Cerebellar cortex (tissue), 1 donor: ENCODE data around the gene MARCHF2.

Experiments
- DNase-seq: peaks from one replicate; pipeline ENCODE4 v3.0.0-alpha.2; 2015; ENCODE audit warnings: low spot score

MARCHF2 gene

GRCh38 chr19:8387688-8388611, 25.2 kb upstream of the MARCHF2 start:
- DNase-seq: no peak

GRCh38 chr19:8388612-8388958, 24.5 kb upstream of the MARCHF2 start:
- no peak for DNase-seq

GRCh38 chr19:8389891-8390616, 23.1 kb upstream of the MARCHF2 start, which contains the start of gene RAB11B:
Gene RAB11B (plus strand): TSS chr19:8390360. CDS start chr19:8390417, 57 bp downstream.
- peak; percentile 100 for DNase-seq

GRCh38 chr19:8390617-8390981, 22.5 kb upstream of the MARCHF2 start:
- peak; percentile 88 for DNase-seq

GRCh38 chr19:8391198-8392016, 21.7 kb upstream of the MARCHF2 start:
- no peak for DNase-seq

- no peak for DNase-seq
These were observed 21.0 kb upstream of the MARCHF2 start for GRCh38 chr19:8392017-8392591.

GRCh38 chr19:8393192-8393870, 19.8 kb upstream of the MARCHF2 start:
- no peak for DNase-seq

GRCh38 chr19:8393871-8394250, 19.2 kb upstream of the MARCHF2 start:
- no peak for DNase-seq

- no peak for DNase-seq
These were observed 17.5 kb upstream of the MARCHF2 start for GRCh38 chr19:8395621-8396082.

GRCh38 chr19:8396185-8396562, 16.9 kb upstream of the MARCHF2 start:
- DNase-seq: no peak

- DNase-seq: peak; percentile 49
These were observed 16.4 kb upstream of the MARCHF2 start for GRCh38 chr19:8396563-8397203.

- no peak for DNase-seq
These were observed 15.8 kb upstream of the MARCHF2 start for GRCh38 chr19:8397271-8397670.

- DNase-seq: no peak
These were observed 15.3 kb upstream of the MARCHF2 start for GRCh38 chr19:8397746-8398310.

- no peak for DNase-seq
These were observed 14.8 kb upstream of the MARCHF2 start for GRCh38 chr19:8398311-8398771.

GRCh38 chr19:8399681-8400188, 13.4 kb upstream of the MARCHF2 start:
- no peak for DNase-seq

- no peak for DNase-seq
These were observed 11.1 kb upstream of the MARCHF2 start for GRCh38 chr19:8401981-8402411.

- DNase-seq: no peak
These were observed 9.8 kb upstream of the MARCHF2 start for GRCh38 chr19:8403098-8403819.

GRCh38 chr19:8403820-8404109, 9.3 kb upstream of the MARCHF2 start:
- no peak for DNase-seq

GRCh38 chr19:8404391-8405151, 8.5 kb upstream of the MARCHF2 start:
- DNase-seq: no peak
